GM12878 (cell line): ENCODE data around the gene SYNDIG1. TPM values are rescaled to one million over a fixed set of nuclear protein-coding genes. Genes with fewer than 3 reads are reported as not detected.

Source experiments
- ATAC-seq: fragments of 200-7000 bp; cut with Tn5 transposase; 3 replicates; pipeline ENCODE4 v1.9.1; 2020; ENCODE audit warnings: mild to moderate bottlenecking, moderate library complexity
- BruUV-seq: library from RNA; stranded (reverse); fragments of 400-500 nt; replicated peaks from 2 replicates; lab custom pipeline; 2021; lab: Mats Ljungman, UMichigan
- CTCF ChIA-PET: fragments of 300-600 bp; sonication (Branson Sonifier 250); formaldehyde crosslinking; extraction: SDS; loops from one replicate; lab custom pipeline; 2021; ENCODE audit warnings: inconsistent platforms; lab: Yijun Ruan, JAX
- POLR2A ChIA-PET: fragments of 350-600 bp; formaldehyde crosslinking; extraction: SDS; loops from one replicate; lab custom pipeline; 2021; ENCODE audit warnings: inconsistent platforms; lab: Charles Lee
- RAD21 ChIA-PET: fragments of 300-600 bp; sonication (Branson Sonifier 250); formaldehyde crosslinking; loops from one replicate; lab custom pipeline; 2023; ENCODE audit warnings: antibody characterized with exemption; ENCODE audit not compliant: unreplicated experiment; lab: Charles Lee
- SMC1A ChIA-PET: fragments of 300-600 bp; sonication (Branson Sonifier 250); formaldehyde crosslinking; loops from one replicate; lab custom pipeline; 2023; ENCODE audit not compliant: unreplicated experiment, uncharacterized antibody; lab: Charles Lee
- DNase-seq: peaks from one replicate; pipeline ENCODE4 v3.0.0-alpha.2; 2011; ENCODE audit warnings: low read depth, low spot score
- FAIRE-seq: peaks from 3 replicates; lab custom pipeline; 2011; peaks lifted over from hg19 to GRCh38; lab: Jason Lieb, UNC
- H2AFZ ChIP-seq: 2 replicates; pipeline ENCODE4 v1.6.0; 2011; ENCODE audit warnings: low read depth, low read length, control low read depth; ENCODE audit not compliant: control insufficient read depth
- H3K27ac ChIP-seq: 2 replicates; pipeline ENCODE4 v1.5.1; 2011; ENCODE audit warnings: control low read depth; ENCODE audit not compliant: control insufficient read depth, insufficient read depth
- H3K27me3 ChIP-seq, 2 experiments: replicated peaks in 1 of 2; 2 replicates each; pipeline versions ENCODE4 v1.6.0 to v1.6.1; 2011; ENCODE audit warnings: low read length in 1 of 2; ENCODE audit not compliant: control insufficient read depth in 2 of 2, insufficient read depth in 2 of 2
- H3K36me3 ChIP-seq, 2 experiments: 2 replicates each; pipeline ENCODE4 v1.5.1; 2011; ENCODE audit warnings: low read length in 1 of 2; ENCODE audit not compliant: control insufficient read depth in 2 of 2, insufficient read depth in 2 of 2
- H3K4me1 ChIP-seq: 2 replicates; pipeline ENCODE4 v1.6.1; 2011; ENCODE audit warnings: mild to moderate bottlenecking, low read length, moderate library complexity, mixed read lengths; ENCODE audit not compliant: control insufficient read depth, insufficient read depth
- H3K4me2 ChIP-seq: 2 replicates; pipeline ENCODE4 v1.6.0; 2011; ENCODE audit warnings: control low read depth; ENCODE audit not compliant: control insufficient read depth, insufficient read depth
- H3K4me3 ChIP-seq: fragments of 200-600 bp; sonication (generic); 2 replicates; pipeline ENCODE4 v1.5.1; 2016
- H3K79me2 ChIP-seq: 2 replicates; pipeline ENCODE4 v1.6.0; 2011; ENCODE audit warnings: low read length; ENCODE audit not compliant: control insufficient read depth, insufficient read depth
- H3K9ac ChIP-seq: 2 replicates; pipeline ENCODE4 v1.8.0; 2011; ENCODE audit warnings: low read length, control low read depth, mixed read lengths; ENCODE audit not compliant: control insufficient read depth, insufficient read depth
- H3K9me3 ChIP-seq: replicated peaks from 3 replicates; pipeline ENCODE4 v1.5.1; 2011; ENCODE audit warnings: mild to moderate bottlenecking, low read length; ENCODE audit not compliant: control insufficient read depth, insufficient read depth
- H4K20me1 ChIP-seq: 2 replicates; pipeline ENCODE4 v1.6.0; 2011; ENCODE audit not compliant: control insufficient read depth, insufficient read depth
- ATF2 ChIP-seq: IDR thresholded peaks from 2 replicates; pipeline ENCODE4 v1.6.1; 2012; ENCODE audit warnings: low read length, inconsistent platforms
- ATF7 ChIP-seq: fragments of 450-650 bp; IDR thresholded peaks from 2 replicates; pipeline ENCODE4 v1.6.1; 2016; ENCODE audit warnings: low read depth, mild to moderate bottlenecking
- BCL11A ChIP-seq: IDR thresholded peaks from 2 replicates; pipeline ENCODE4 v1.6.1; 2011; ENCODE audit warnings: low read depth, low read length
- CHD1 ChIP-seq: IDR thresholded peaks from 2 replicates; pipeline ENCODE4 v1.6.1; 2012; ENCODE audit warnings: low read depth, low read length, improper control_type of control experiment
- ESRRA ChIP-seq: IDR thresholded peaks from 2 replicates; pipeline ENCODE4 v1.6.1; 2012; ENCODE audit warnings: mild to moderate bottlenecking, low read length, improper control_type of control experiment
- KLF5 ChIP-seq: fragments of 450-650 bp; IDR thresholded peaks from 2 replicates; pipeline ENCODE4 v1.6.1; 2014; ENCODE audit warnings: mild to moderate bottlenecking; ENCODE audit not compliant: partially characterized antibody
- STAT1 ChIP-seq: fragments of 450-650 bp; conservative IDR thresholded peaks from 2 replicates; pipeline ENCODE4 v1.6.1; 2014; ENCODE audit warnings: antibody characterized with exemption, mild to moderate bottlenecking
- WRNIP1 ChIP-seq: IDR thresholded peaks from 2 replicates; pipeline ENCODE4 v1.6.1; 2011; ENCODE audit warnings: low read depth, low read length, improper control_type of control experiment, borderline replicate concordance
- WGBS: methylation state at CpG from one replicate; pipeline ENCODE4 v1.1.6; 2016; ENCODE audit warnings: low lambda C conversion rate; ENCODE audit not compliant: insufficient replicate concordance, insufficient coverage; ENCODE audit errors: missing lambda C conversion rate; 5-methylcytosine and 5-hydroxymethylcytosine counted together
- in situ Hi-C: fragments of 300-500 bp; cut with MboI; formaldehyde crosslinking; loops from 9 replicates; pipeline ENCODE4 v1.14.3; 2018; ENCODE audit warnings: mixed read lengths
- intact Hi-C: fragments of 100-400 bp; cut with micrococcal nuclease; formaldehyde crosslinking; loops from one replicate; pipeline ENCODE4 v1.14.2; 2022; ENCODE audit not compliant: unreplicated experiment
- polyA plus RNA-seq, 11 experiments: library from polyadenylated mRNA; depleted of rRNA in 4 of 11; unstranded in 6 of 11; stranded (reverse) in 5 of 11; fragments of >200 nt; fragmentation: Nextera tagmentation in 4 of 11; fragmentation: Illumina TruSeq in 1 of 11; extraction: Ambion mirVana in 4 of 11; extraction: Trizol in 1 of 11; gene quantifications; 1 replicate in 1 of 11; 2 replicates in 10 of 11; pipeline versions ENCODE4 v1.2.1 to v1.2.3, GENCODE V29; 2011 to 2016; ENCODE audit warnings: inconsistent platforms in 2 of 11, missing spikeins in 2 of 11, low read depth in 1 of 11
- total RNA-seq, 4 experiments: library from RNA; depleted of rRNA in 3 of 4; stranded (reverse); fragments of >200 nt in 3 of 4; fragmentation: Illumina TruSeq in 1 of 4; extraction: Trizol in 1 of 4; gene quantifications; 2 replicates each; pipeline versions ENCODE4 v1.2.1 to v1.2.3, GENCODE V29; 2013 to 2021

The SYNDIG1 gene
- total and polyA plus RNA-seq, 10 of the 15 experiments (the other 5 are each of a cell fraction or from before 2014, with no cell fraction given) = not detected

GRCh38 chr20:24547967-24548366, 78.5 kb downstream of the SYNDIG1 start:
- no peaks in the 10 kb centered on the region for H3K79me2 ChIP-seq
- BruUV-seq = no TSS peak
- no peak overlapping the region for H2AFZ ChIP-seq
- no peak for DNase-seq
- WGBS = 46% methylated on average over 10 of the region's 10 CpGs
- no peaks in the 10 kb centered on the region for H4K20me1 ChIP-seq
- CTCF ChIA-PET = no interaction called here
- RAD21 ChIA-PET = no interaction called here
- no peak overlapping the region for H3K4me3 ChIP-seq
- H3K9me3 ChIP-seq = no peaks in the 10 kb centered on the region
- H3K9ac ChIP-seq = no peak overlapping the region
- no peak for ATAC-seq
- TF ChIP-seq ESRRA (no peak), STAT1 (no peak), WRNIP1 (no peak), ATF7 (no peak), BCL11A (no peak), ATF2 (no peak), CHD1 (no peak), KLF5 (no peak)
- H3K4me1 ChIP-seq = no peaks in the 10 kb centered on the region
- intact Hi-C loops (no loop called here), in situ Hi-C loops (no loop called here)
- no peaks in the 10 kb centered on the region for H3K27me3 ChIP-seq
- POLR2A ChIA-PET = no interaction called here
- no peak overlapping the region for H3K4me2 ChIP-seq
- SMC1A ChIA-PET = no interaction called here
- H3K36me3 ChIP-seq = no peaks in the 10 kb centered on the region
- H3K27ac ChIP-seq = no peak overlapping the region
- no peak for FAIRE-seq
